GM12878 (cell line): ENCODE results near the gene INHBB. TPM values are rescaled to one million over a fixed set of nuclear protein-coding genes. Genes with fewer than 3 reads are reported as not detected.

ENCODE experiments used
- ATAC-seq: fragments of 200-7000 bp; cut with Tn5 transposase; 3 replicates; pipeline ENCODE4 v1.9.1; 2020; ENCODE audit warnings: mild to moderate bottlenecking, moderate library complexity
- BruUV-seq: library from RNA; stranded (reverse); fragments of 400-500 nt; replicated peaks from 2 replicates; lab custom pipeline; 2021; lab: Mats Ljungman, UMichigan
- CTCF ChIA-PET: fragments of 300-600 bp; sonication (Branson Sonifier 250); formaldehyde crosslinking; extraction: SDS; loops from one replicate; lab custom pipeline; 2021; ENCODE audit warnings: inconsistent platforms; lab: Yijun Ruan, JAX
- POLR2A ChIA-PET: fragments of 350-600 bp; formaldehyde crosslinking; extraction: SDS; loops from one replicate; lab custom pipeline; 2021; ENCODE audit warnings: inconsistent platforms; lab: Charles Lee
- RAD21 ChIA-PET: fragments of 300-600 bp; sonication (Branson Sonifier 250); formaldehyde crosslinking; loops from one replicate; lab custom pipeline; 2023; ENCODE audit warnings: antibody characterized with exemption; ENCODE audit not compliant: unreplicated experiment; lab: Charles Lee
- SMC1A ChIA-PET: fragments of 300-600 bp; sonication (Branson Sonifier 250); formaldehyde crosslinking; loops from one replicate; lab custom pipeline; 2023; ENCODE audit not compliant: unreplicated experiment, uncharacterized antibody; lab: Charles Lee
- DNase-seq: peaks from one replicate; pipeline ENCODE4 v3.0.0-alpha.2; 2011; ENCODE audit warnings: low read depth, low spot score
- FAIRE-seq: peaks from 3 replicates; lab custom pipeline; 2011; peaks lifted over from hg19 to GRCh38; lab: Jason Lieb, UNC
- H2AFZ ChIP-seq: 2 replicates; pipeline ENCODE4 v1.6.0; 2011; ENCODE audit warnings: low read depth, low read length, control low read depth; ENCODE audit not compliant: control insufficient read depth
- H3K27ac ChIP-seq: 2 replicates; pipeline ENCODE4 v1.5.1; 2011; ENCODE audit warnings: control low read depth; ENCODE audit not compliant: control insufficient read depth, insufficient read depth
- H3K27me3 ChIP-seq, 2 experiments: replicated peaks in 1 of 2; 2 replicates each; pipeline versions ENCODE4 v1.6.0 to v1.6.1; 2011; ENCODE audit warnings: low read length in 1 of 2; ENCODE audit not compliant: control insufficient read depth in 2 of 2, insufficient read depth in 2 of 2
- H3K36me3 ChIP-seq, 2 experiments: 2 replicates each; pipeline ENCODE4 v1.5.1; 2011; ENCODE audit warnings: low read length in 1 of 2; ENCODE audit not compliant: control insufficient read depth in 2 of 2, insufficient read depth in 2 of 2
- H3K4me1 ChIP-seq: 2 replicates; pipeline ENCODE4 v1.6.1; 2011; ENCODE audit warnings: mild to moderate bottlenecking, low read length, moderate library complexity, mixed read lengths; ENCODE audit not compliant: control insufficient read depth, insufficient read depth
- H3K4me2 ChIP-seq: 2 replicates; pipeline ENCODE4 v1.6.0; 2011; ENCODE audit warnings: control low read depth; ENCODE audit not compliant: control insufficient read depth, insufficient read depth
- H3K4me3 ChIP-seq: fragments of 200-600 bp; sonication (generic); 2 replicates; pipeline ENCODE4 v1.5.1; 2016
- H3K79me2 ChIP-seq: 2 replicates; pipeline ENCODE4 v1.6.0; 2011; ENCODE audit warnings: low read length; ENCODE audit not compliant: control insufficient read depth, insufficient read depth
- H3K9ac ChIP-seq: 2 replicates; pipeline ENCODE4 v1.8.0; 2011; ENCODE audit warnings: low read length, control low read depth, mixed read lengths; ENCODE audit not compliant: control insufficient read depth, insufficient read depth
- H3K9me3 ChIP-seq: replicated peaks from 3 replicates; pipeline ENCODE4 v1.5.1; 2011; ENCODE audit warnings: mild to moderate bottlenecking, low read length; ENCODE audit not compliant: control insufficient read depth, insufficient read depth
- H4K20me1 ChIP-seq: 2 replicates; pipeline ENCODE4 v1.6.0; 2011; ENCODE audit not compliant: control insufficient read depth, insufficient read depth
- GABPA ChIP-seq: IDR thresholded peaks from 2 replicates; pipeline ENCODE4 v1.6.1; 2014; ENCODE audit warnings: antibody characterized with exemption, low read depth, mild to moderate bottlenecking, inconsistent platforms
- ZNF622 ChIP-seq: fragments of 450-650 bp; IDR thresholded peaks from 2 replicates; pipeline ENCODE4 v1.6.1; 2017; ENCODE audit warnings: mild to moderate bottlenecking, inconsistent platforms
- ZNF687 ChIP-seq: fragments of 450-650 bp; IDR thresholded peaks from 2 replicates; pipeline ENCODE4 v1.6.1; 2017; ENCODE audit warnings: mild to moderate bottlenecking, moderate library complexity
- WGBS: methylation state at CpG from one replicate; pipeline ENCODE4 v1.1.6; 2016; ENCODE audit warnings: low lambda C conversion rate; ENCODE audit not compliant: insufficient replicate concordance, insufficient coverage; ENCODE audit errors: missing lambda C conversion rate; 5-methylcytosine and 5-hydroxymethylcytosine counted together
- in situ Hi-C: fragments of 300-500 bp; cut with MboI; formaldehyde crosslinking; loops from 9 replicates; pipeline ENCODE4 v1.14.3; 2018; ENCODE audit warnings: mixed read lengths
- intact Hi-C: fragments of 100-400 bp; cut with micrococcal nuclease; formaldehyde crosslinking; loops from one replicate; pipeline ENCODE4 v1.14.2; 2022; ENCODE audit not compliant: unreplicated experiment
- polyA plus RNA-seq, 11 experiments: library from polyadenylated mRNA; depleted of rRNA in 4 of 11; unstranded in 6 of 11; stranded (reverse) in 5 of 11; fragments of >200 nt; fragmentation: Nextera tagmentation in 4 of 11; fragmentation: Illumina TruSeq in 1 of 11; extraction: Ambion mirVana in 4 of 11; extraction: Trizol in 1 of 11; gene quantifications; 1 replicate in 1 of 11; 2 replicates in 10 of 11; pipeline versions ENCODE4 v1.2.1 to v1.2.3, GENCODE V29; 2011 to 2016; ENCODE audit warnings: inconsistent platforms in 2 of 11, missing spikeins in 2 of 11, low read depth in 1 of 11
- total RNA-seq, 4 experiments: library from RNA; depleted of rRNA in 3 of 4; stranded (reverse); fragments of >200 nt in 3 of 4; fragmentation: Illumina TruSeq in 1 of 4; extraction: Trizol in 1 of 4; gene quantifications; 2 replicates each; pipeline versions ENCODE4 v1.2.1 to v1.2.3, GENCODE V29; 2013 to 2021

INHBB gene
- total and polyA plus RNA-seq, 10 of the 15 experiments (the other 5 are each of a cell fraction or from before 2014, with no cell fraction given): 0.05 TPM; not detected in 9

GRCh38 chr2:120342446-120342845 lies 3.5 kb upstream of the INHBB start:
- TF ChIP-seq ZNF687: no peak
- no peak for TF ChIP-seq GABPA
- TF ChIP-seq ZNF622: no peak
- 38% methylated on average over 7 of the region's 7 CpGs for WGBS
- Histone ChIP-seq H3K4me1 (no peaks in the 10 kb centered on the region), H2AFZ (no peak overlapping the region), H4K20me1 (no peaks in the 10 kb centered on the region), H3K9ac (no peak overlapping the region), H3K4me2 (no peak overlapping the region), H3K9me3 (no peaks in the 10 kb centered on the region), H3K27ac (no peak overlapping the region), H3K27me3 (peaks cover 14 to 21% of the 10 kb centered on the region in 2 experiments), H3K36me3 (no peaks in the 10 kb centered on the region; a peak in 1 of 4 replicates), H3K4me3 (no peak overlapping the region), H3K79me2 (no peaks in the 10 kb centered on the region)
- in situ Hi-C loops: no loop called here
- no TSS peak for BruUV-seq
- intact Hi-C loops: loop anchor here (5.0 to 10.0 kb wide), 2 partner anchors 212 to 340 kb away; no protein-coding TSS in a partner anchor
- no peak for DNase-seq
- no peak for FAIRE-seq
- no peak for ATAC-seq
- ChIA-PET RAD21 (interaction anchor here (1.2 kb wide), 1 partner anchor 333 kb away, joined by 3 read pairs; no protein-coding TSS in a partner anchor), CTCF (no interaction called here), SMC1A (interaction anchor here (0.9 kb wide), 1 partner anchor 338 kb away, joined by 3 read pairs; no protein-coding TSS in a partner anchor), POLR2A (no interaction called here)
